ENCODE results near the gene SORL1.

The SORL1 gene

GRCh38 chr11:121539000-121539399, 86.9 kb downstream of the SORL1 start:
- Histone ChIP-seq H2AFZ (ENCODE audit: low read length, unreplicated experiment) (no peak overlapping the region), H3K4me3 (ENCODE audit: low read depth, low read length) (no peak overlapping the region), H3K27ac (ENCODE audit: low read depth, low read length) (no peak overlapping the region), H3K4me1 (ENCODE audit: control insufficient read depth, insufficient read depth, low read length, unreplicated experiment) (no peaks in the 10 kb centered on the region), H3K27me3 (ENCODE audit: insufficient read depth, low read length) (peaks cover 61% of the 10 kb centered on the region), H3K36me3 (ENCODE audit: insufficient read depth, low read length) (no peaks in the 10 kb centered on the region), H3K79me2 (ENCODE audit: control insufficient read depth, insufficient read depth, low read length, unreplicated experiment) (no peaks in the 10 kb centered on the region)

- H3K36me3 ChIP-seq (ENCODE audit: insufficient read depth, low read length): no peaks in the 10 kb centered on the region
- H3K79me2 ChIP-seq (ENCODE audit: control insufficient read depth, insufficient read depth, low read length, unreplicated experiment): no peaks in the 10 kb centered on the region
- H3K4me1 ChIP-seq (ENCODE audit: control insufficient read depth, insufficient read depth, low read length, unreplicated experiment): no peaks in the 10 kb centered on the region
- H2AFZ ChIP-seq (ENCODE audit: low read length, unreplicated experiment): no peak overlapping the region
- H3K27ac ChIP-seq (ENCODE audit: low read depth, low read length): no peak overlapping the region
- peaks cover 76% of the 10 kb centered on the region for H3K27me3 ChIP-seq (ENCODE audit: insufficient read depth, low read length)
- no peak overlapping the region for H3K4me3 ChIP-seq (ENCODE audit: low read depth, low read length)
Measured at GRCh38 chr11:121540627-121541026, 88.5 kb downstream of the SORL1 start.

- H3K4me1 ChIP-seq (ENCODE audit: control insufficient read depth, insufficient read depth, low read length, unreplicated experiment): no peaks in the 10 kb centered on the region
- peaks cover 71% of the 10 kb centered on the region for H3K27me3 ChIP-seq (ENCODE audit: insufficient read depth, low read length)
- H2AFZ ChIP-seq (ENCODE audit: low read length, unreplicated experiment): no peak overlapping the region
- no peak overlapping the region for H3K4me3 ChIP-seq (ENCODE audit: low read depth, low read length)
- H3K27ac ChIP-seq (ENCODE audit: low read depth, low read length): no peak overlapping the region
- H3K79me2 ChIP-seq (ENCODE audit: control insufficient read depth, insufficient read depth, low read length, unreplicated experiment): no peaks in the 10 kb centered on the region
- H3K36me3 ChIP-seq (ENCODE audit: insufficient read depth, low read length): no peaks in the 10 kb centered on the region
Measured at GRCh38 chr11:121543836-121544380, 91.8 kb downstream of the SORL1 start.

GRCh38 chr11:121544956-121545355, 92.8 kb downstream of the SORL1 start:
- no peak overlapping the region for H3K27ac ChIP-seq (ENCODE audit: low read depth, low read length)
- H2AFZ ChIP-seq (ENCODE audit: low read length, unreplicated experiment): no peak overlapping the region
- no peaks in the 10 kb centered on the region for H3K4me1 ChIP-seq (ENCODE audit: control insufficient read depth, insufficient read depth, low read length, unreplicated experiment)
- peaks cover 62% of the 10 kb centered on the region for H3K27me3 ChIP-seq (ENCODE audit: insufficient read depth, low read length)
- no peaks in the 10 kb centered on the region for H3K79me2 ChIP-seq (ENCODE audit: control insufficient read depth, insufficient read depth, low read length, unreplicated experiment)
- H3K36me3 ChIP-seq (ENCODE audit: insufficient read depth, low read length): no peaks in the 10 kb centered on the region
- H3K4me3 ChIP-seq (ENCODE audit: low read depth, low read length): no peak overlapping the region

- Histone ChIP-seq H3K27ac (ENCODE audit: low read depth, low read length) (no peak overlapping the region), H3K36me3 (ENCODE audit: insufficient read depth, low read length) (no peaks in the 10 kb centered on the region), H2AFZ (ENCODE audit: low read length, unreplicated experiment) (no peak overlapping the region), H3K4me3 (ENCODE audit: low read depth, low read length) (no peak overlapping the region), H3K79me2 (ENCODE audit: control insufficient read depth, insufficient read depth, low read length, unreplicated experiment) (no peaks in the 10 kb centered on the region), H3K4me1 (ENCODE audit: control insufficient read depth, insufficient read depth, low read length, unreplicated experiment) (no peaks in the 10 kb centered on the region), H3K27me3 (ENCODE audit: insufficient read depth, low read length) (peaks cover 71% of the 10 kb centered on the region)
Measured at GRCh38 chr11:121547574-121547973, 95.5 kb downstream of the SORL1 start.

GRCh38 chr11:121550247-121551030, 98.3 kb downstream of the SORL1 start:
- H2AFZ ChIP-seq (ENCODE audit: low read length, unreplicated experiment): no peak overlapping the region
- peaks cover 73% of the 10 kb centered on the region for H3K27me3 ChIP-seq (ENCODE audit: insufficient read depth, low read length)
- H3K4me1 ChIP-seq (ENCODE audit: control insufficient read depth, insufficient read depth, low read length, unreplicated experiment): no peaks in the 10 kb centered on the region
- H3K79me2 ChIP-seq (ENCODE audit: control insufficient read depth, insufficient read depth, low read length, unreplicated experiment): no peaks in the 10 kb centered on the region
- no peak overlapping the region for H3K4me3 ChIP-seq (ENCODE audit: low read depth, low read length)
- H3K27ac ChIP-seq (ENCODE audit: low read depth, low read length): no peak overlapping the region
- no peaks in the 10 kb centered on the region for H3K36me3 ChIP-seq (ENCODE audit: insufficient read depth, low read length)

- Histone ChIP-seq H3K4me3 (ENCODE audit: low read depth, low read length) (no peak overlapping the region), H2AFZ (ENCODE audit: low read length, unreplicated experiment) (no peak overlapping the region), H3K27ac (ENCODE audit: low read depth, low read length) (no peak overlapping the region), H3K27me3 (ENCODE audit: insufficient read depth, low read length) (peaks cover 72% of the 10 kb centered on the region), H3K36me3 (ENCODE audit: insufficient read depth, low read length) (no peaks in the 10 kb centered on the region), H3K4me1 (ENCODE audit: control insufficient read depth, insufficient read depth, low read length, unreplicated experiment) (no peaks in the 10 kb centered on the region), H3K79me2 (ENCODE audit: control insufficient read depth, insufficient read depth, low read length, unreplicated experiment) (no peaks in the 10 kb centered on the region)
Measured at GRCh38 chr11:121551463-121551862, 99.3 kb downstream of the SORL1 start.

- Histone ChIP-seq H3K79me2 (ENCODE audit: control insufficient read depth, insufficient read depth, low read length, unreplicated experiment) (no peaks in the 10 kb centered on the region), H3K27me3 (ENCODE audit: insufficient read depth, low read length) (peaks cover 73% of the 10 kb centered on the region), H3K4me3 (ENCODE audit: low read depth, low read length) (no peak overlapping the region), H3K36me3 (ENCODE audit: insufficient read depth, low read length) (no peaks in the 10 kb centered on the region), H3K27ac (ENCODE audit: low read depth, low read length) (no peak overlapping the region), H3K4me1 (ENCODE audit: control insufficient read depth, insufficient read depth, low read length, unreplicated experiment) (no peaks in the 10 kb centered on the region), H2AFZ (ENCODE audit: low read length, unreplicated experiment) (no peak overlapping the region)
Measured at GRCh38 chr11:121552154-121552553, 100.0 kb downstream of the SORL1 start.

GRCh38 chr11:121552644-121553043, 100.5 kb downstream of the SORL1 start:
- Histone ChIP-seq H3K36me3 (ENCODE audit: insufficient read depth, low read length) (no peaks in the 10 kb centered on the region), H3K27me3 (ENCODE audit: insufficient read depth, low read length) (peaks cover 74% of the 10 kb centered on the region), H3K27ac (ENCODE audit: low read depth, low read length) (no peak overlapping the region)

GRCh38 chr11:121553389-121553788, 101.3 kb downstream of the SORL1 start:
- H3K27me3 ChIP-seq (ENCODE audit: insufficient read depth, low read length): peaks cover 81% of the 10 kb centered on the region
- H2AFZ ChIP-seq (ENCODE audit: low read length, unreplicated experiment): no peak overlapping the region
- no peaks in the 10 kb centered on the region for H3K36me3 ChIP-seq (ENCODE audit: insufficient read depth, low read length)
- H3K27ac ChIP-seq (ENCODE audit: low read depth, low read length): no peak overlapping the region
- H3K4me1 ChIP-seq (ENCODE audit: control insufficient read depth, insufficient read depth, low read length, unreplicated experiment): no peaks in the 10 kb centered on the region
- no peaks in the 10 kb centered on the region for H3K79me2 ChIP-seq (ENCODE audit: control insufficient read depth, insufficient read depth, low read length, unreplicated experiment)
- no peak overlapping the region for H3K4me3 ChIP-seq (ENCODE audit: low read depth, low read length)

More at GRCh38 chr11:121552644-121553043, 100.5 kb downstream of the SORL1 start:
- Histone ChIP-seq H3K79me2 (ENCODE audit: control insufficient read depth, insufficient read depth, low read length, unreplicated experiment) (no peaks in the 10 kb centered on the region), H3K4me1 (ENCODE audit: control insufficient read depth, insufficient read depth, low read length, unreplicated experiment) (no peaks in the 10 kb centered on the region), H3K4me3 (ENCODE audit: low read depth, low read length) (no peak overlapping the region), H2AFZ (ENCODE audit: low read length, unreplicated experiment) (no peak overlapping the region)

- H3K27ac ChIP-seq (ENCODE audit: low read depth, low read length): no peak overlapping the region
- no peaks in the 10 kb centered on the region for H3K4me1 ChIP-seq (ENCODE audit: control insufficient read depth, insufficient read depth, low read length, unreplicated experiment)
- no peaks in the 10 kb centered on the region for H3K79me2 ChIP-seq (ENCODE audit: control insufficient read depth, insufficient read depth, low read length, unreplicated experiment)
- H3K27me3 ChIP-seq (ENCODE audit: insufficient read depth, low read length): peaks cover 85% of the 10 kb centered on the region
- H2AFZ ChIP-seq (ENCODE audit: low read length, unreplicated experiment): no peak overlapping the region
- no peak overlapping the region for H3K4me3 ChIP-seq (ENCODE audit: low read depth, low read length)
- H3K36me3 ChIP-seq (ENCODE audit: insufficient read depth, low read length): no peaks in the 10 kb centered on the region
Measured at GRCh38 chr11:121553806-121554205, 101.7 kb downstream of the SORL1 start.
